SK-N-SH treated with all-trans-retinoic acid at 6 μM for 48 hours (cell line): ENCODE data around the gene KRT14.

Experiments used
- PPARA ChIP-seq: fragments of 250-450 bp; sonication (Bioruptor Pico); IDR thresholded peaks from 2 replicates; pipeline ENCODE4 v1.5.0; 2020; ENCODE audit warnings: mild to moderate bottlenecking, borderline replicate concordance
- RARB ChIP-seq: fragments of 250-450 bp; sonication (Bioruptor Pico); IDR thresholded peaks from 2 replicates; pipeline ENCODE4 v1.8.0; 2021; ENCODE audit warnings: mild to moderate bottlenecking, moderate library complexity
- SNAI2 ChIP-seq: fragments of 250-450 bp; sonication (Bioruptor Pico); IDR thresholded peaks from 2 replicates; pipeline ENCODE4 v1.5.0; 2020; ENCODE audit warnings: mild to moderate bottlenecking, moderate library complexity
- TCF4 ChIP-seq: fragments of 250-450 bp; sonication (Bioruptor Pico); IDR thresholded peaks from 2 replicates; pipeline ENCODE4 v1.8.0; 2021; ENCODE audit warnings: mild to moderate bottlenecking, moderate library complexity, borderline replicate concordance
- ZFP3 ChIP-seq: fragments of 250-450 bp; sonication (Bioruptor Pico); IDR thresholded peaks from 2 replicates; pipeline ENCODE4 v1.5.0; 2020; ENCODE audit warnings: mild to moderate bottlenecking, moderate library complexity
- ZFP30 ChIP-seq: fragments of 450-650 bp; formaldehyde crosslinking; IDR thresholded peaks from 2 replicates; pipeline ENCODE4 v1.5.0; 2022; ENCODE audit warnings: mild to moderate bottlenecking, moderate library complexity
- ZNF70 ChIP-seq: fragments of 450-650 bp; formaldehyde crosslinking; IDR thresholded peaks from 2 replicates; pipeline ENCODE4 v1.5.0; 2020; ENCODE audit warnings: mild to moderate bottlenecking, moderate library complexity
- TF ChIP-seq, protein P1 (sequence below): fragments of 250-450 bp; sonication (Bioruptor Pico); IDR thresholded peaks from 2 replicates; pipeline ENCODE4 v1.8.0; 2020; ENCODE audit warnings: mild to moderate bottlenecking, moderate library complexity, borderline replicate concordance

DNA sequence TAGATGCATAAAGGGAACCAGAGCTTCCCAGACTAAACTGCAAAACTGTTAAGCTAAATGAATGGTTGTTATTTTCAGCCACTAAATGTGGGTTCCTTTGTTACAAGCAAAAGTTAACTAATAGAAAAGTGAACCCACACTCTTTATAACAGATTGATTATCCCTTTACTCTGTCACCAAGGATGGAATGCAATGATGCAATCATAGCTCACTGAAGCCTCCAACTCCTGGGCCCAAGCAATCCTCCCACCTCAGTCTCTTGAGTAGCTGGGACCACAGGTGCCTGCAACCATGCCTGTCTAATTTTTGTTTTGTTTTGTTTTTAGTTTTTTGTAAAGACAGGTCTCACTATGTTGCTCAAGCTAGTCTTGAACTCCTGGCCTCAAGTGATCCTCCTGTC is 21.4 kb downstream of the KRT14 start:
- TF ChIP-seq PPARA (CRISPR knock-in tag): no peak
- no peak for TF ChIP-seq RARB
- TF ChIP-seq, protein P1, sequence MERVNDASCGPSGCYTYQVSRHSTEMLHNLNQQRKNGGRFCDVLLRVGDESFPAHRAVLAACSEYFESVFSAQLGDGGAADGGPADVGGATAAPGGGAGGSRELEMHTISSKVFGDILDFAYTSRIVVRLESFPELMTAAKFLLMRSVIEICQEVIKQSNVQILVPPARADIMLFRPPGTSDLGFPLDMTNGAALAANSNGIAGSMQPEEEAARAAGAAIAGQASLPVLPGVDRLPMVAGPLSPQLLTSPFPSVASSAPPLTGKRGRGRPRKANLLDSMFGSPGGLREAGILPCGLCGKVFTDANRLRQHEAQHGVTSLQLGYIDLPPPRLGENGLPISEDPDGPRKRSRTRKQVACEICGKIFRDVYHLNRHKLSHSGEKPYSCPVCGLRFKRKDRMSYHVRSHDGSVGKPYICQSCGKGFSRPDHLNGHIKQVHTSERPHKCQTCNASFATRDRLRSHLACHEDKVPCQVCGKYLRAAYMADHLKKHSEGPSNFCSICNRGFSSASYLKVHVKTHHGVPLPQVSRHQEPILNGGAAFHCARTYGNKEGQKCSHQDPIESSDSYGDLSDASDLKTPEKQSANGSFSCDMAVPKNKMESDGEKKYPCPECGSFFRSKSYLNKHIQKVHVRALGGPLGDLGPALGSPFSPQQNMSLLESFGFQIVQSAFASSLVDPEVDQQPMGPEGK (CRISPR knock-in tag): no peak
- TF ChIP-seq ZFP30: no peak
- no peak for TF ChIP-seq TCF4 (CRISPR knock-in tag)
- TF ChIP-seq ZNF70 (CRISPR knock-in tag): no peak
- no peak for TF ChIP-seq SNAI2
- no peak for TF ChIP-seq ZFP3
